Endothelial cell of umbilical vein (primary cell): ENCODE measurements around the gene HEATR5B. TPM values are rescaled to one million over a fixed set of nuclear protein-coding genes. Genes with fewer than 3 reads are reported as not detected.
"Not testable (repeated sequence)": the region's sequence is repeated elsewhere in the genome, so short reads cannot be mapped to it uniquely, and the experiment has no call there.

Experiments used
- BruUV-seq: library from RNA; stranded (reverse); fragments of 400-500 nt; replicated peaks from 2 replicates; lab custom pipeline; 2021; lab: Mats Ljungman, UMichigan
- CTCF ChIA-PET: fragments of 300-600, 350-600 bp; sonication (Branson Sonifier 250); formaldehyde crosslinking; loops from one replicate; lab custom pipeline; 2021; ENCODE audit warnings: antibody characterized with exemption, inconsistent platforms; lab: Charles Lee
- POLR2A ChIA-PET: fragments of 300-600, 350-600 bp; sonication (Branson Sonifier 250); formaldehyde crosslinking; loops from one replicate; lab custom pipeline; 2021; ENCODE audit warnings: antibody characterized with exemption, inconsistent platforms; lab: Charles Lee
- DNase-seq: peaks from one replicate; pipeline ENCODE4 v3.0.0-alpha.2; 2011; ENCODE audit warnings: low read depth, low spot score
- FAIRE-seq: peaks from 2 replicates; lab custom pipeline; 2011; peaks lifted over from hg19 to GRCh38; lab: Jason Lieb, UNC
- H2AFZ ChIP-seq: 2 replicates; pipeline ENCODE4 v1.6.0; 2012; ENCODE audit warnings: low read depth, low read length, control low read depth, inconsistent platforms
- H3K27ac ChIP-seq: 2 replicates; pipeline ENCODE4 v1.5.1; 2011; ENCODE audit warnings: low read depth, mild to moderate bottlenecking, control low read depth, low read length, moderate library complexity; ENCODE audit not compliant: insufficient read depth
- H3K27me3 ChIP-seq, 2 experiments: 2 replicates each; pipeline versions ENCODE4 v1.6.0 to v1.6.1; 2011; ENCODE audit warnings: low read length in 2 of 2, mixed read lengths in 1 of 2; ENCODE audit not compliant: control insufficient read depth in 2 of 2, insufficient read depth in 2 of 2
- H3K36me3 ChIP-seq, 2 experiments: 2 replicates in 1 of 2; 3 replicates in 1 of 2; pipeline ENCODE4 v1.5.1; 2011; ENCODE audit warnings: low read length in 2 of 2, mild to moderate bottlenecking in 1 of 2, moderate library complexity in 1 of 2; ENCODE audit not compliant: control insufficient read depth in 2 of 2, insufficient read depth in 2 of 2; ENCODE audit errors: extremely low read depth in 1 of 2
- H3K4me1 ChIP-seq: 3 replicates; pipeline ENCODE4 v1.5.1; 2011; ENCODE audit warnings: mild to moderate bottlenecking, low read length; ENCODE audit not compliant: control insufficient read depth, insufficient read depth; ENCODE audit errors: extremely low read depth
- H3K4me2 ChIP-seq: 2 replicates; pipeline ENCODE4 v1.6.1; 2011; ENCODE audit warnings: low read length, control low read depth, mixed read lengths; ENCODE audit not compliant: insufficient read depth
- H3K4me3 ChIP-seq, 3 experiments: fragments of 200-600 bp in 1 of 3; sonication (generic), shearing (Covaris generic) in 1 of 3; replicated peaks in 1 of 3; 2 replicates each; pipeline ENCODE4 v1.5.1; 2011 to 2016; ENCODE audit warnings: control low read depth in 3 of 3, low read length in 3 of 3, mild to moderate bottlenecking in 2 of 3, inconsistent platforms in 1 of 3, low read depth in 1 of 3, moderate library complexity in 1 of 3; ENCODE audit not compliant: insufficient read depth in 1 of 3
- H3K79me2 ChIP-seq: 2 replicates; pipeline ENCODE4 v1.6.0; 2012; ENCODE audit warnings: low read length, inconsistent platforms; ENCODE audit not compliant: control insufficient read depth, insufficient read depth
- H3K9ac ChIP-seq: replicated peaks from 2 replicates; pipeline ENCODE3; 2011; ENCODE audit warnings: low read length, control low read depth; ENCODE audit not compliant: insufficient read depth; ENCODE audit errors: extremely low read depth
- H3K9me1 ChIP-seq: replicated peaks from 3 replicates; pipeline ENCODE4 v1.6.0; 2011; ENCODE audit warnings: mild to moderate bottlenecking, low read length; ENCODE audit not compliant: control insufficient read depth, insufficient read depth; ENCODE audit errors: extremely low read depth
- H3K9me3 ChIP-seq: replicated peaks from 2 replicates; pipeline ENCODE4 v1.5.1; 2012; ENCODE audit warnings: low read length, inconsistent platforms; ENCODE audit not compliant: control insufficient read depth, insufficient read depth
- H4K20me1 ChIP-seq: replicated peaks from 2 replicates; pipeline ENCODE3; 2011; ENCODE audit warnings: mild to moderate bottlenecking, low read length; ENCODE audit not compliant: control insufficient read depth, insufficient read depth; ENCODE audit errors: extremely low read depth
- MAX ChIP-seq: IDR thresholded peaks from 2 replicates; pipeline ENCODE4 v1.6.1; 2011; ENCODE audit not compliant: insufficient read depth, insufficient read length
- dilution Hi-C: fragments of 300-500 bp; cut with MboI; formaldehyde crosslinking; loops from one replicate; pipeline ENCODE4 v1.15.0; 2019; ENCODE audit warnings: low sequenced_read_pairs; ENCODE audit not compliant: extremely low pct_ligation_motif_present
- intact Hi-C: fragments of 100-400 bp; cut with micrococcal nuclease; formaldehyde crosslinking; loops from one replicate; pipeline ENCODE4 v1.10.0; 2022
- polyA plus RNA-seq, 4 experiments: library from polyadenylated mRNA; depleted of rRNA in 3 of 4; stranded (reverse) in 3 of 4; unstranded in 1 of 4; fragments of >200 nt; gene quantifications; 2 replicates each; pipeline versions ENCODE4 v1.2.1 to v1.2.3, GENCODE V29; 2011 to 2012; ENCODE audit warnings: missing spikeins in 1 of 4
- total RNA-seq: library from RNA; stranded (reverse); gene quantifications from 2 replicates; pipeline ENCODE4 v1.2.3, GENCODE V29; 2021

HEATR5B gene
- total and polyA plus RNA-seq, 2 donors (not counting 3 experiments of a cell fraction or from before 2014, with no cell fraction given), result 16.1 to 22.5 TPM

- POLR2A ChIA-PET, result no interaction called here
- dilution Hi-C loops (no loop called here), intact Hi-C loops (no loop called here)
- H3K79me2 ChIP-seq, result no peaks in the 10 kb centered on the region
- no peak overlapping the region for H3K9ac ChIP-seq
- no peak for TF ChIP-seq MAX
- no peaks in the 10 kb centered on the region for H3K9me1 ChIP-seq
- FAIRE-seq, result no peak
- H3K9me3 ChIP-seq, result no peaks in the 10 kb centered on the region
- H3K36me3 ChIP-seq, result peaks cover 0 to 5% of the 10 kb centered on the region in 2 experiments
- no peak overlapping the region for H3K27ac ChIP-seq
- H3K27me3 ChIP-seq, result no peaks in the 10 kb centered on the region
- H3K4me2 ChIP-seq, result no peak overlapping the region
- no peaks in the 10 kb centered on the region for H4K20me1 ChIP-seq
- no peak overlapping the region for H2AFZ ChIP-seq
- H3K4me3 ChIP-seq, result no peak overlapping the region
- no TSS peak for BruUV-seq
- no peaks in the 10 kb centered on the region for H3K4me1 ChIP-seq
- CTCF ChIA-PET, result no interaction called here
- DNase-seq, result no peak
Measured at GRCh38 chr2:36981911-36982310, 102.3 kb downstream of the HEATR5B start.

- H3K79me2 ChIP-seq, H3K4me3 ChIP-seq, FAIRE-seq, POLR2A ChIA-PET, dilution Hi-C loops, DNase-seq, H4K20me1 ChIP-seq, BruUV-seq, H3K9me3 ChIP-seq, H3K4me2 ChIP-seq, H3K36me3 ChIP-seq, CTCF ChIA-PET, intact Hi-C loops, H3K27me3 ChIP-seq, H3K27ac ChIP-seq, H3K9me1 ChIP-seq, H2AFZ ChIP-seq, H3K9ac ChIP-seq, H3K4me1 ChIP-seq: not testable (repeated sequence)
Measured at GRCh38 chr2:36979007-36979406, 105.2 kb downstream of the HEATR5B start.
